ENCODE measurements around the gene VSIG10L2.

GRCh38 chr11:125947419-125948277 is 1.8 kb downstream of the VSIG10L2 start:
- TF ChIP-seq POLR2A (IDR thresholded peaks at IDR 0.05) (no peak), CTCF (IDR thresholded peaks at IDR 0.05) (no peak), POLR2AphosphoS5 (IDR thresholded peaks at IDR 0.05) (no peak)

All from upper lobe of left lung (tissue), 4 donors.